GM12874 (cell line): ENCODE results near the gene MAU2.
A peak's percentile ranks its signal among the peaks of the same experiment; 100 is the strongest.

Experiments
- TF ChIP-seq, protein P1 (sequence below): IDR thresholded peaks from 2 replicates; pipeline ENCODE4 v1.5.1; 2011; ENCODE audit warnings: low read depth, mild to moderate bottlenecking, control low read depth, low read length, moderate library complexity; ENCODE audit not compliant: insufficient read depth

Gene MAU2

DNA sequence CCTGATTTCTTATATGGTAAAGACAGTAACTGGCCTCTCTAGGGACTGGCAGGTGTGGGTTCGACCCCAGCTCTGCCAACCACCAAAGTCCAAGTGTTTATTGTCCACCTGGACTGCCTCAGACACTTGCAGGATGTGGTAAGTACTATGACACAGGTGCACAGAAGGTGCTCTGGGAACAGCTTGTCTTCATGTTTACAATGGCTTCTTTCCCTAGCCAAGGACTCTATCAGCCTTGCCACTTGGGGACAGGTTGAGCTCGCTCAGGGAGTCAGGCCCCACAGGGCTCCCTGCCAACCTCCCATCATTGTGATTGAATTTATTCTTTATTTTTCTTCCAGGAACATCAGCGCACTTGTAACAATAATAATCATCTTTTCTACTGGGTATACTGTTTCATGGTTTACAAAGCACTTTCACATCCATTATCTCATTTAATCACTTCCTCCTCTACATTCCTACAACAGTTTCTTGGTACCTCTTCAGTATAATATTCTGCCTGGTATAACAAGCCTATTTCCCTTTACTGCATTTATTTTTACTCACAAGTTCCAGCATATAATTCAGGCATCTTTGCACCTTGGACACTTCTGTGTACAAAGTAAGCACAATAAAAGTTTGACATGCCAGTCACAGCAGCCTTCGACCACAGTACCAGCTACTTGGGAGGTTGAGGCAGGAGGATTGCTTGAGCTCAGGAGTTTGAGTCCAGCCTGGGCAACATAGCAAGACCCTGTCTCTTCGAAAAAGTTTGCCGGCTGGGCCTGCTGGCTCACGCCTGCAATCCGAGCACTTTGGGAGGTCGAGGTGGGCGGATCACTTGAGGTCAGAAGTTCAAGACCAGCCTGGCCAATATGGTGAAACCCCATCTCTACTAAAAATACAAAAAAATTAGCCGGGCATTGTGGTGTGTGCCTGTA lies 60.6 kb downstream of the MAU2 start:
- TF ChIP-seq, protein P1, sequence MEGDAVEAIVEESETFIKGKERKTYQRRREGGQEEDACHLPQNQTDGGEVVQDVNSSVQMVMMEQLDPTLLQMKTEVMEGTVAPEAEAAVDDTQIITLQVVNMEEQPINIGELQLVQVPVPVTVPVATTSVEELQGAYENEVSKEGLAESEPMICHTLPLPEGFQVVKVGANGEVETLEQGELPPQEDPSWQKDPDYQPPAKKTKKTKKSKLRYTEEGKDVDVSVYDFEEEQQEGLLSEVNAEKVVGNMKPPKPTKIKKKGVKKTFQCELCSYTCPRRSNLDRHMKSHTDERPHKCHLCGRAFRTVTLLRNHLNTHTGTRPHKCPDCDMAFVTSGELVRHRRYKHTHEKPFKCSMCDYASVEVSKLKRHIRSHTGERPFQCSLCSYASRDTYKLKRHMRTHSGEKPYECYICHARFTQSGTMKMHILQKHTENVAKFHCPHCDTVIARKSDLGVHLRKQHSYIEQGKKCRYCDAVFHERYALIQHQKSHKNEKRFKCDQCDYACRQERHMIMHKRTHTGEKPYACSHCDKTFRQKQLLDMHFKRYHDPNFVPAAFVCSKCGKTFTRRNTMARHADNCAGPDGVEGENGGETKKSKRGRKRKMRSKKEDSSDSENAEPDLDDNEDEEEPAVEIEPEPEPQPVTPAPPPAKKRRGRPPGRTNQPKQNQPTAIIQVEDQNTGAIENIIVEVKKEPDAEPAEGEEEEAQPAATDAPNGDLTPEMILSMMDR, result no peak

GRCh38 chr19:19382118-19382517 lies 61.5 kb downstream of the MAU2 start:
- TF ChIP-seq, protein P1, result no peak

GRCh38 chr19:19384486-19384885 lies 63.9 kb downstream of the MAU2 start:
- TF ChIP-seq, protein P1, result no peak

GRCh38 chr19:19385131-19385895 lies 64.7 kb downstream of the MAU2 start:
- TF ChIP-seq, protein P1, result no peak

DNA sequence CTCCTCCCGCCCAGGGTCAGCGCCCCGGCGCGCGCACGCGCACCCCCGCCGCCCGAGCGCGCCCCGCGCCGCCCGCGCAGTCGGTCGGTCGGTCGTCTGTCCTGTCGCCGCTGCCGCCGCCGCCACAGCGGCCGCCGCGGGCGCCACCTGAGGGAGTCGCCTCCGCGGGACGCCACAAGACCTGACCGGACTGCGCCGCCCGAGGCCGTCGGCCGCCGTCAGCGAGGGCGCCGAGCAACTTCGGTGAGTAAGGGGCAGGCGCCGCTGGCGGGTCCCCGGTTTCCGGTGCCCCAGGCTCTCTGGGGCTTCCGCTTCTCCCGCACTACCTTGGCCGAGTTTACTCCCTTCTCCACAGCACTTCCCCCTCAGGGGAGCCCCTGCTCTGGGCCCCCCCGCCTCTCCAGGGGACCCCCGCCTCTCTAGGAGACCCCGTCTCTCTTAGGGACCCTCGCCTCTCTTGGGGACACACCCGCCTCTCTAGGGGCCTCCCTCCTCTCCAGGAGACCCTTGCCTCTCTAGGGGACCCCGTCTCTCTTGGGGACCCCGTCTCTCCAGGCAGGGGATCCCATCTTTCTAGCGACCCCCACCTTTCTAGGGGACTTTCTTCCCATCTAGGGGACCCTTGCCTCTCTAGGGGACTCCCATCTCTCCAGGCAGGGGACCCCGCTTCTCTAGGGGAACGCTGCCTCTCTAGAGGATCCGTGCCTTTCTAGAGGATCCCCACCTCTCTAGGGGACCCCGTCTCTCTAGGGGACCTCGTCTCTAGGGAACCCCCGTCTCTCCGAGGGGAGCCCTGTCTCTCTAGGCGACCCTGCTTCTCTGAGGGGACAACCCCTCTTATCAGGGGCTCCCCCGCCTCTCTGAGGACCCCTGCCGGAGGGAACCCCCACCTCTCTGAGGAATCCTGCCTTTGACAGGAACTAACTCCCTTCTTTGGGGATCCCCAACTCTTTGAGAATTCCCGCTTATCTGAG lies 65.6 kb downstream of the MAU2 start:
- TF ChIP-seq, protein P1, result 0 out of 2 replicates have a peak, but pooled peaks have one; percentile 28

- TF ChIP-seq, protein P1, result no peak
These were observed 66.5 kb downstream of the MAU2 start for GRCh38 chr19:19387108-19387507.
